HepG2 (cell line): ENCODE measurements around the gene COL9A1. TPM values are rescaled to one million over a fixed set of nuclear protein-coding genes. Genes with fewer than 3 reads are reported as not detected.

Experiments
- ATAC-seq: fragments of 200-7000 bp; cut with Tn5 transposase; 3 replicates; pipeline ENCODE4 v1.9.1; 2020; ENCODE audit warnings: mild to moderate bottlenecking, moderate library complexity
- BruUV-seq: library from RNA; stranded (reverse); fragments of 400-500 nt; replicated peaks from 2 replicates; lab custom pipeline; 2021; lab: Mats Ljungman, UMichigan
- CTCF ChIA-PET: fragments of 300-600 bp; formaldehyde crosslinking; extraction: SDS; loops from one replicate; lab custom pipeline; 2021; ENCODE audit warnings: low total read pairs, inconsistent platforms, low intra/inter-chr PET ratio; lab: Yijun Ruan, JAX
- POLR2A ChIA-PET: fragments of 350-600 bp; sonication (Branson Sonifier 250); formaldehyde crosslinking; loops from one replicate; lab custom pipeline; 2020; ENCODE audit warnings: antibody characterized with exemption, inconsistent platforms; lab: Yijun Ruan, JAX
- DNase-seq: peaks from one replicate; pipeline ENCODE4 v3.0.0-alpha.2; 2015; ENCODE audit warnings: low spot score
- FAIRE-seq: peaks from 3 replicates; lab custom pipeline; 2011; peaks lifted over from hg19 to GRCh38; lab: Jason Lieb, UNC
- H2AFZ ChIP-seq: one replicate; pipeline ENCODE4 v1.6.1; 2011; ENCODE audit warnings: low read length, inconsistent platforms
- H3K27ac ChIP-seq: fragments of 300-600 bp; 3 replicates; pipeline ENCODE4 v1.8.0; 2011; ENCODE audit warnings: mixed run types, mild to moderate bottlenecking, mixed read lengths, low read length, inconsistent platforms; ENCODE audit not compliant: insufficient read depth; ENCODE audit errors: extremely low read length
- H3K27me3 ChIP-seq, 2 experiments: fragments of 200-600 bp in 1 of 2; 2 replicates in 1 of 2; 3 replicates in 1 of 2; pipeline versions ENCODE4 v1.6.0 to v1.8.0; 2011; ENCODE audit warnings: low read length in 2 of 2, mild to moderate bottlenecking in 2 of 2, moderate library complexity in 2 of 2, inconsistent platforms in 1 of 2; ENCODE audit not compliant: insufficient read depth in 2 of 2, control insufficient read depth in 1 of 2
- H3K36me3 ChIP-seq, 2 experiments: fragments of 200-600 bp in 1 of 2; replicated peaks in 1 of 2; 2 replicates in 1 of 2; 3 replicates in 1 of 2; pipeline versions ENCODE4 v1.5.1 to v1.8.0; 2011; ENCODE audit warnings: low read length in 2 of 2, inconsistent platforms in 1 of 2; ENCODE audit not compliant: insufficient read depth in 2 of 2, control insufficient read depth in 1 of 2
- H3K4me1 ChIP-seq: 2 replicates; pipeline ENCODE4 v1.5.1; 2012; ENCODE audit warnings: low read length, inconsistent platforms; ENCODE audit not compliant: insufficient read depth
- H3K4me2 ChIP-seq: 2 replicates; pipeline ENCODE4 v1.6.0; 2011; ENCODE audit warnings: low read depth, low read length, inconsistent platforms
- H3K4me3 ChIP-seq, 3 experiments: fragments of 200-600 bp in 1 of 3; sonication (generic), shearing (Covaris generic) in 1 of 3; replicated peaks in 1 of 3; 2 replicates each; pipeline ENCODE4 v1.5.1; 2011 to 2016; ENCODE audit warnings: low read length in 3 of 3, inconsistent platforms in 2 of 3, low read depth in 2 of 3, mild to moderate bottlenecking in 2 of 3, control low read depth in 1 of 3, mixed read lengths in 1 of 3; ENCODE audit not compliant: insufficient read depth in 1 of 3
- H3K79me2 ChIP-seq: one replicate; pipeline ENCODE4 v1.6.1; 2011; ENCODE audit warnings: low read length, inconsistent platforms; ENCODE audit not compliant: insufficient read depth
- H3K9ac ChIP-seq: 2 replicates; pipeline ENCODE4 v1.6.0; 2011; ENCODE audit warnings: mild to moderate bottlenecking, low read depth, low read length, inconsistent platforms; ENCODE audit not compliant: insufficient read depth
- H3K9me3 ChIP-seq: 2 replicates; pipeline ENCODE4 v1.5.1; 2012; ENCODE audit warnings: mild to moderate bottlenecking, low read length
- H4K20me1 ChIP-seq: 2 replicates; pipeline ENCODE4 v1.6.0; 2011; ENCODE audit warnings: inconsistent platforms, mild to moderate bottlenecking, low read length, moderate library complexity; ENCODE audit not compliant: insufficient read depth
- ATF4 ChIP-seq, 2 experiments: fragments of 450-650 bp in 1 of 2; sonication (generic) in 1 of 2; formaldehyde crosslinking; IDR thresholded peaks; 2 replicates each; pipeline versions ENCODE4 v1.5.0 to v1.8.0; 2020 to 2022; ENCODE audit warnings: mild to moderate bottlenecking in 1 of 2, missing genetic modification reagents in 1 of 2
- HNRNPL ChIP-seq: fragments of 200-400 bp; formaldehyde crosslinking; IDR thresholded peaks from 2 replicates; pipeline ENCODE4 v1.6.1; 2017; ENCODE audit warnings: mild to moderate bottlenecking, low read depth, low read length
- PCBP1 ChIP-seq: fragments of 200-400 bp; formaldehyde crosslinking; IDR thresholded peaks from 2 replicates; pipeline ENCODE4 v1.6.1; 2017; ENCODE audit warnings: mild to moderate bottlenecking, low read depth, low read length, borderline replicate concordance
- SIX1 ChIP-seq: sonication (generic); formaldehyde crosslinking; IDR thresholded peaks from 2 replicates; pipeline ENCODE4 v1.4.0; 2020; ENCODE audit warnings: missing genetic modification reagents, borderline replicate concordance
- ZFAT ChIP-seq: sonication (generic); formaldehyde crosslinking; conservative IDR thresholded peaks from 2 replicates; pipeline ENCODE4 v1.8.1; 2023; ENCODE audit warnings: missing genetic modification reagents, inconsistent platforms
- ZKSCAN1 ChIP-seq: fragments of 150-350 bp; IDR thresholded peaks from 2 replicates; pipeline ENCODE4 v1.6.1; 2014; ENCODE audit warnings: low read length
- ZNF503 ChIP-seq: sonication (generic); formaldehyde crosslinking; IDR thresholded peaks from 2 replicates; pipeline ENCODE4 v1.4.0; 2020; ENCODE audit warnings: missing genetic modification reagents
- ZNF646 ChIP-seq: sonication (generic); formaldehyde crosslinking; IDR thresholded peaks from 2 replicates; pipeline ENCODE4 v1.9.0; 2021; ENCODE audit warnings: mild to moderate bottlenecking, missing genetic modification reagents
- ZSCAN12 ChIP-seq: sonication (generic); formaldehyde crosslinking; IDR thresholded peaks from 2 replicates; pipeline ENCODE4 v1.9.0; 2021; ENCODE audit warnings: mild to moderate bottlenecking, missing genetic modification reagents
- WGBS: methylation state at CpG from one replicate; pipeline ENCODE4 v1.1.6; 2017; ENCODE audit warnings: low lambda C conversion rate; 5-methylcytosine and 5-hydroxymethylcytosine counted together
- in situ Hi-C: cut with HindIII; loops from 2 replicates; pipeline ENCODE4 v1.10.0; 2017; ENCODE audit warnings: low pct_unique_long_range_greater_than_20kb; ENCODE audit not compliant: extremely low pct_ligation_motif_present
- intact Hi-C: fragments of 100-400 bp; cut with micrococcal nuclease; formaldehyde crosslinking; loops from one replicate; pipeline ENCODE4 v1.10.0; 2022; ENCODE audit not compliant: unreplicated experiment
- polyA plus RNA-seq, 8 experiments: library from polyadenylated mRNA; depleted of rRNA in 3 of 8; stranded (reverse) in 7 of 8; unstranded in 1 of 8; fragments of >200 nt; fragmentation: Illumina TruSeq in 4 of 8; extraction: Trizol in 4 of 8; gene quantifications; 2 replicates each; pipeline versions ENCODE4 v1.2.1 to v1.2.3, GENCODE V29; 2011 to 2016; ENCODE audit warnings: low read depth in 4 of 8, missing spikeins in 1 of 8, mixed read lengths in 1 of 8; ENCODE audit not compliant: insufficient read depth in 1 of 8
- total RNA-seq, 5 experiments: library from RNA; depleted of rRNA; stranded (reverse); fragments of >200 nt; fragmentation: Illumina TruSeq; extraction: Trizol; gene quantifications; 2 replicates each; pipeline ENCODE4 v1.2.3, GENCODE V29; 2016; ENCODE audit warnings: low read depth in 1 of 5

The COL9A1 gene
- total and polyA plus RNA-seq, 2 of the 13 experiments (the other 11 are each of a cell fraction or from before 2014, with no cell fraction given) = 0.08 TPM; not detected in 1

DNA sequence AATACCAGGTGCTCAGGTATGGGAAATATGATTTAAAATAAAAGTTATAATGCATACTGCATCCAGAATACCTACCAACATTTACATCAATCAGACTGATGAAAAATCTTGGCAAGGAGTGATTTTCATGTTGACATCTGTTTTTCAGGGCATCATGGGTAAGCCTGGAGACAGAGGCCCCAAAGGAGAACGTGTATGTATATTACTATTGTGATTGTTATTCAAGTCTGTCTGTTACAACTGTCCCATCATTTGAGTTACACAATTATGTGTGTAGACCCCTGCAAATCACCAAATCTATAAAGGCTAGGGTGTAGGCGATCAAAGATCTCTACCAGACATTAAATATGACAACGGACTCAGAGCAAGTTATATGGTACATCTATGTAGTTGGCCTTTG, 118.2 kb downstream of the COL9A1 start:
- no peaks in the 10 kb centered on the region for H3K9me3 ChIP-seq
- intact Hi-C loops = no loop called here
- H3K27me3 ChIP-seq = no peaks in the 10 kb centered on the region
- no TSS peak for BruUV-seq
- FAIRE-seq (no peak), ATAC-seq (no peak), DNase-seq (no peak)
- no peak overlapping the region for H3K9ac ChIP-seq
- no peak overlapping the region for H3K4me3 ChIP-seq
- no peak overlapping the region for H3K27ac ChIP-seq
- H3K4me2 ChIP-seq = no peak overlapping the region
- 0% methylated on average over 3 of the region's 3 CpGs for WGBS
- no peaks in the 10 kb centered on the region for H3K36me3 ChIP-seq
- no peak overlapping the region for H2AFZ ChIP-seq
- H4K20me1 ChIP-seq = no peaks in the 10 kb centered on the region
- no peaks in the 10 kb centered on the region for H3K4me1 ChIP-seq
- H3K79me2 ChIP-seq = no peaks in the 10 kb centered on the region
- ChIA-PET CTCF (no interaction called here), POLR2A (no interaction called here)
- in situ Hi-C loops = no loop called here
- TF ChIP-seq ZNF646 (CRISPR knock-in tag) (no peak), PCBP1 (no peak), ZSCAN12 (CRISPR knock-in tag) (no peak), ZKSCAN1 (no peak), ATF4 (CRISPR knock-in tag; IDR thresholded peaks at IDR 0.05) (no peak), SIX1 (CRISPR knock-in tag) (no peak), ZNF503 (no peak), HNRNPL (no peak), ZFAT (CRISPR knock-in tag) (no peak)
